Activated CD4-positive, alpha-beta T cell treated with anti-CD3 and anti-CD28 coated beads for 4 hours (primary cell): ENCODE results near the gene DNAI4.
"Not testable (repeated sequence)": the region's sequence is repeated elsewhere in the genome, so short reads cannot be mapped to it uniquely, and the experiment has no call there.

Experiments used
- DNase-seq, 2 donors: peaks; one replicate each; pipeline ENCODE4 v3.0.0-alpha.2; 2020

DNAI4 gene

GRCh38 chr1:66927528-66927927, 2.9 kb upstream of the DNAI4 start:
- DNase-seq, result no peak

GRCh38 chr1:66925944-66926343, 1.3 kb upstream of the DNAI4 start:
- DNase-seq, result no peak

GRCh38 chr1:66925558-66925910, 878 bp upstream of the DNAI4 start:
- no peak for DNase-seq

- DNase-seq, result no peak
Observed at GRCh38 chr1:66920543-66920942, 4.1 kb downstream of the DNAI4 start.

- no peak for DNase-seq
Observed at GRCh38 chr1:66919828-66920227, 4.8 kb downstream of the DNAI4 start.

- no peak for DNase-seq
Observed at GRCh38 chr1:66919063-66919462, 5.6 kb downstream of the DNAI4 start.

- DNase-seq, result no peak
Observed at GRCh38 chr1:66917476-66917875, 7.2 kb downstream of the DNAI4 start.

GRCh38 chr1:66916320-66916719, 8.3 kb downstream of the DNAI4 start:
- no peak for DNase-seq

- not testable (repeated sequence) for DNase-seq
Observed at GRCh38 chr1:66915203-66915602, 9.5 kb downstream of the DNAI4 start.

GRCh38 chr1:66893712-66894111, 30.9 kb downstream of the DNAI4 start:
- no peak for DNase-seq

- no peak for DNase-seq
Observed at GRCh38 chr1:66890621-66891020, 34.0 kb downstream of the DNAI4 start.

GRCh38 chr1:66889030-66889429, 35.6 kb downstream of the DNAI4 start:
- DNase-seq, result no peak

GRCh38 chr1:66876664-66877063, 48.0 kb downstream of the DNAI4 start:
- no peak for DNase-seq

- no peak for DNase-seq
Observed at GRCh38 chr1:66873111-66873510, 51.5 kb downstream of the DNAI4 start.

GRCh38 chr1:66872024-66872423, 52.6 kb downstream of the DNAI4 start:
- DNase-seq, result not testable (repeated sequence)

GRCh38 chr1:66867501-66867900, 57.2 kb downstream of the DNAI4 start:
- no peak for DNase-seq

- no peak for DNase-seq
Observed at GRCh38 chr1:66860529-66860928, 64.1 kb downstream of the DNAI4 start.

- no peak for DNase-seq
Observed at GRCh38 chr1:66853379-66853778, 71.3 kb downstream of the DNAI4 start.

GRCh38 chr1:66852870-66853269, 71.8 kb downstream of the DNAI4 start:
- DNase-seq, result no peak

- DNase-seq, result no peak
Observed at GRCh38 chr1:66850989-66851388, 73.7 kb downstream of the DNAI4 start.

GRCh38 chr1:66848193-66848592, 76.5 kb downstream of the DNAI4 start:
- no peak for DNase-seq

GRCh38 chr1:66840929-66841328, 83.7 kb downstream of the DNAI4 start:
- DNase-seq, result no peak

GRCh38 chr1:66834926-66835325, 89.7 kb downstream of the DNAI4 start:
- no peak for DNase-seq

GRCh38 chr1:66833112-66833511, 91.5 kb downstream of the DNAI4 start:
- no peak for DNase-seq

GRCh38 chr1:66831529-66832239, 93.0 kb downstream of the DNAI4 start:
- no peak for DNase-seq
